CD4-positive, alpha-beta T cell (primary cell): Measurements from ENCODE around the gene BTBD19. TPM values are rescaled to one million over a fixed set of nuclear protein-coding genes. Genes with fewer than 3 reads are reported as not detected.

Experiments used
- ATAC-seq: fragments of 200-7000 bp; cut with Tn5 transposase; one replicate; pipeline ENCODE4 v1.10.0; 2022; ENCODE audit warnings: mild to moderate bottlenecking; ENCODE audit not compliant: poor library complexity
- CTCF ChIA-PET: fragments of 350-600 bp; sonication (Branson Sonifier 250); formaldehyde crosslinking; loops from one replicate; lab custom pipeline; 2021; ENCODE audit warnings: antibody characterized with exemption, inconsistent platforms; lab: Charles Lee
- POLR2A ChIA-PET: fragments of 350-600 bp; sonication (Branson Sonifier 250); formaldehyde crosslinking; loops from one replicate; lab custom pipeline; 2021; ENCODE audit warnings: antibody characterized with exemption, inconsistent platforms; lab: Charles Lee
- DNase-seq, 14 experiments: peaks; one replicate each; pipeline ENCODE4 v3.0.0-alpha.2; 2013 to 2020; ENCODE audit warnings: mixed read lengths in 2 of 14
- H3K27ac ChIP-seq, 2 donors: one replicate each; pipeline versions ENCODE4 v1.5.1 to v1.7.0; 2013; ENCODE audit warnings: low read length in 2 of 2, low read depth in 1 of 2, mild to moderate bottlenecking in 1 of 2
- H3K27me3 ChIP-seq, 2 experiments: 1 replicate in 1 of 2; 2 replicates in 1 of 2; pipeline versions ENCODE4 v1.6.1 to v1.7.0; 2013; ENCODE audit warnings: low read length in 2 of 2, control low read depth in 1 of 2, mild to moderate bottlenecking in 1 of 2, moderate library complexity in 1 of 2; ENCODE audit not compliant: insufficient read depth in 2 of 2, control insufficient read depth in 1 of 2
- H3K36me3 ChIP-seq: one replicate; pipeline ENCODE4 v1.6.1; 2013; ENCODE audit warnings: low read length, control low read depth; ENCODE audit not compliant: insufficient read depth
- H3K4me1 ChIP-seq: one replicate; pipeline ENCODE4 v1.6.1; 2013; ENCODE audit warnings: low read length, control low read depth; ENCODE audit not compliant: insufficient read depth
- H3K4me3 ChIP-seq: one replicate; pipeline ENCODE4 v1.5.1; 2013; ENCODE audit warnings: mild to moderate bottlenecking, low read length, moderate library complexity
- H3K9me3 ChIP-seq, 2 experiments: 1 replicate in 1 of 2; 2 replicates in 1 of 2; pipeline versions ENCODE4 v1.6.1 to v1.7.0; 2013; ENCODE audit warnings: low read length in 2 of 2, mild to moderate bottlenecking in 2 of 2, control low read depth in 1 of 2, moderate library complexity in 1 of 2; ENCODE audit not compliant: control insufficient read depth in 1 of 2, insufficient read depth in 1 of 2
- H3K27ac Mint-ChIP-seq: one replicate; pipeline ENCODE4 v1.8.0; 2020; ENCODE audit warnings: mixed read lengths
- H3K27me3 Mint-ChIP-seq: one replicate; pipeline ENCODE4 v1.8.0; 2021; ENCODE audit warnings: mixed read lengths
- H3K36me3 Mint-ChIP-seq: one replicate; pipeline ENCODE4 v1.8.0; 2021; ENCODE audit warnings: low read depth, mixed read lengths
- H3K4me1 Mint-ChIP-seq: one replicate; pipeline ENCODE4 v1.8.0; 2021; ENCODE audit warnings: low read depth, mixed read lengths
- H3K4me3 Mint-ChIP-seq: one replicate; pipeline ENCODE4 v1.8.0; 2020; ENCODE audit warnings: mild to moderate bottlenecking, mixed read lengths
- H3K9me3 Mint-ChIP-seq: one replicate; pipeline ENCODE4 v1.8.0; 2020; ENCODE audit warnings: mixed read lengths
- CTCF ChIP-seq: fragments of 200-600 bp; IDR thresholded peaks from one replicate; pipeline ENCODE4 v1.8.0; 2022; ENCODE audit warnings: antibody characterized with exemption, mild to moderate bottlenecking
- intact Hi-C, 2 experiments: fragments of 100-400 bp; cut with DNase I in 1 of 2; cut with micrococcal nuclease in 1 of 2; formaldehyde crosslinking; loops; one replicate each; pipeline versions ENCODE4 v1.15.1 to v1.9.0; 2023 to 2025; cut with DNase I, micrococcal nuclease
- total RNA-seq, 174 experiments: library from RNA in 2 of 174; stranded (reverse) in 2 of 174; gene quantifications; one replicate each; pipeline ENCODE4 v1.2.3 and lab custom pipeline; 2021 to 2026

BTBD19 gene
- total RNA-seq, 2 experiments from 2014 or later = 35.9 to 36.5 TPM

- ChIA-PET POLR2A (interaction anchor here (1.6 to 12.2 kb wide), 2 partner anchors 8 to 24 kb away, joined by 3 to 599 read pairs; partner anchors contain the start of genes BTBD19, DYNLT4 and PLK3), CTCF (interaction anchor here (1.1 kb wide), 1 partner anchor 35 kb away, joined by 3 read pairs; no protein-coding TSS in a partner anchor)
- no peaks in the 10 kb centered on the region for H3K4me1 Mint-ChIP-seq
- ATAC-seq (no peak), DNase-seq (no peak)
- H3K4me3 Mint-ChIP-seq = no peak overlapping the region
- H3K27ac ChIP-seq = no peak overlapping the region
- H3K9me3 ChIP-seq = no peaks in the 10 kb centered on the region
- H3K9me3 Mint-ChIP-seq = no peaks in the 10 kb centered on the region
- H3K27ac Mint-ChIP-seq = no peak overlapping the region
- no peaks in the 10 kb centered on the region for H3K36me3 Mint-ChIP-seq
- no peak for TF ChIP-seq CTCF
- intact Hi-C loops = loop anchor here in 1 of 2 experiments (10.0 kb wide), 1 partner anchor 613 kb away; the partner anchor contains the start of gene DMAP1
- H3K27me3 ChIP-seq = no peaks in the 10 kb centered on the region
- H3K36me3 ChIP-seq = no peaks in the 10 kb centered on the region
- no peak overlapping the region for H3K4me3 ChIP-seq
- no peaks in the 10 kb centered on the region for H3K27me3 Mint-ChIP-seq
- H3K4me1 ChIP-seq = peaks cover 5% of the 10 kb centered on the region
These were observed 19.8 kb downstream of the BTBD19 start for GRCh38 chr1:44828003-44828651.

- peaks cover 5% of the 10 kb centered on the region for H3K4me1 ChIP-seq
- TF ChIP-seq CTCF = no peak
- no peak for ATAC-seq
- no peak overlapping the region for H3K4me3 ChIP-seq
- no peak overlapping the region for H3K27ac ChIP-seq
- intact Hi-C loops = loop anchor here in 1 of 2 experiments (10.0 kb wide), 1 partner anchor 614 kb away; the partner anchor contains the start of gene DMAP1
- no peaks in the 10 kb centered on the region for H3K36me3 ChIP-seq
- no peaks in the 10 kb centered on the region for H3K27me3 Mint-ChIP-seq
- H3K27me3 ChIP-seq = no peaks in the 10 kb centered on the region
- no peak overlapping the region for H3K4me3 Mint-ChIP-seq
- H3K36me3 Mint-ChIP-seq = no peaks in the 10 kb centered on the region
- H3K9me3 Mint-ChIP-seq = no peaks in the 10 kb centered on the region
- H3K9me3 ChIP-seq = no peaks in the 10 kb centered on the region
- DNase-seq = no peak
- no peak overlapping the region for H3K27ac Mint-ChIP-seq
- ChIA-PET CTCF (no interaction called here), POLR2A (interaction anchor here (1.3 to 12.2 kb wide), 2 partner anchors 9 to 25 kb away, joined by 4 to 599 read pairs; partner anchors contain the start of genes BTBD19, DYNLT4 and PLK3)
- H3K4me1 Mint-ChIP-seq = no peaks in the 10 kb centered on the region
These were observed 20.6 kb downstream of the BTBD19 start for GRCh38 chr1:44828841-44829440.

GRCh38 chr1:44829506-44830384, 21.4 kb downstream of the BTBD19 start:
- ATAC-seq (no peak), DNase-seq (no peak)
- no peak overlapping the region for H3K27ac ChIP-seq
- Mint-ChIP-seq H3K27me3 (no peaks in the 10 kb centered on the region), H3K36me3 (no peaks in the 10 kb centered on the region), H3K27ac (no peak overlapping the region), H3K4me1 (no peaks in the 10 kb centered on the region), H3K9me3 (no peaks in the 10 kb centered on the region), H3K4me3 (no peak overlapping the region)
- no peaks in the 10 kb centered on the region for H3K9me3 ChIP-seq
- intact Hi-C loops = loop anchor here in 1 of 2 experiments (5.0 to 10.0 kb wide), 2 partner anchors 473 to 615 kb away; partner anchors contain the start of gene DMAP1
- H3K27me3 ChIP-seq = no peaks in the 10 kb centered on the region
- TF ChIP-seq CTCF = no peak
- ChIA-PET CTCF (no interaction called here), POLR2A (interaction anchor here (1.2 to 3.4 kb wide), 3 partner anchors 8 to 29 kb away, joined by 4 to 13 read pairs (median 4); partner anchors contain the start of gene PLK3)
- H3K36me3 ChIP-seq = no peaks in the 10 kb centered on the region
- no peak overlapping the region for H3K4me3 ChIP-seq
- H3K4me1 ChIP-seq = peaks cover 5% of the 10 kb centered on the region
